K562 (cell line): ENCODE measurements around the gene NTM. TPM values are rescaled to one million over a fixed set of nuclear protein-coding genes. Genes with fewer than 3 reads are reported as not detected.

ENCODE experiments used
- CAMTA2 ChIP-seq: fragments of 250-450 bp; sonication (Bioruptor Pico); conservative IDR thresholded peaks from 2 replicates; pipeline ENCODE4 v1.5.1; 2022
- CBFB ChIP-seq: sonication (generic); formaldehyde crosslinking; IDR thresholded peaks from 2 replicates; pipeline ENCODE4 v1.4.0; 2020; ENCODE audit warnings: mild to moderate bottlenecking, missing genetic modification reagents
- CUX1 ChIP-seq: fragments of 200-800 bp; sonication (Bioruptor generic); IDR thresholded peaks from 2 replicates; pipeline ENCODE4 v1.6.1; 2016; ENCODE audit warnings: missing genetic modification characterization, missing compliant biosample characterization
- DNMT1 ChIP-seq: fragments of 450-650 bp; IDR thresholded peaks from 2 replicates; pipeline ENCODE4 v1.6.1; 2016; ENCODE audit warnings: antibody characterized with exemption, mild to moderate bottlenecking
- GTF2E2 ChIP-seq: fragments of 200-800 bp; sonication (Bioruptor generic); IDR thresholded peaks from 2 replicates; pipeline ENCODE4 v1.6.1; 2016; ENCODE audit warnings: missing genetic modification characterization, missing compliant biosample characterization
- SETDB1 ChIP-seq: IDR thresholded peaks from one replicate; pipeline ENCODE4 v1.6.1; 2012; ENCODE audit warnings: low read length, control low read depth, inconsistent platforms
- ZNF707 ChIP-seq: fragments of 250-450 bp; sonication (Bioruptor Pico); conservative IDR thresholded peaks from 2 replicates; pipeline ENCODE4 v1.8.0; 2022; ENCODE audit warnings: inconsistent platforms, mild to moderate bottlenecking, moderate library complexity
- polyA plus RNA-seq, 8 experiments: library from polyadenylated mRNA; depleted of rRNA in 4 of 8; stranded (reverse) in 5 of 8; unstranded in 3 of 8; fragments of >200 nt; fragmentation: Nextera tagmentation in 2 of 8; fragmentation: Illumina TruSeq in 1 of 8; extraction: Ambion mirVana in 2 of 8; extraction: Trizol in 1 of 8; gene quantifications; 2 replicates each; pipeline versions ENCODE4 v1.2.1 to v1.2.3, GENCODE V29; 2011 to 2014; ENCODE audit warnings: inconsistent platforms in 1 of 8, missing spikeins in 1 of 8
- total RNA-seq, 7 experiments: library from RNA; depleted of rRNA in 6 of 7; stranded (reverse); fragments of >200 nt in 6 of 7; fragmentation: Illumina TruSeq in 2 of 7; extraction: Trizol in 2 of 7; gene quantifications; 2 replicates each; pipeline versions ENCODE4 v1.2.1 to v1.2.3, GENCODE V29; 2011 to 2021; ENCODE audit warnings: low replicate concordance in 1 of 7

Gene NTM
- total and polyA plus RNA-seq, 9 of the 15 experiments (the other 6 are each of a cell fraction or from before 2014, with no cell fraction given), result not detected

- TF ChIP-seq CUX1 (CRISPR knock-in tag), result no peak
- no peak for TF ChIP-seq CAMTA2 (CRISPR knock-in tag)
- TF ChIP-seq GTF2E2 (tag), result no peak
- no peak for TF ChIP-seq ZNF707 (CRISPR knock-in tag)
- TF ChIP-seq DNMT1, result no peak
- no peak for TF ChIP-seq SETDB1
- TF ChIP-seq CBFB, result no peak
Observed at GRCh38 chr11:131683666-131684065, 313.3 kb downstream of the NTM start (continued).
